Stimulated activated CD8-positive, alpha-beta memory T cell treated with anti-CD3 and anti-CD28 coated beads, Interleukin-15, amount 100 ng/mL, for 48 hours (primary cell): Measurements from ENCODE around the gene CIDEB.

Experiments
- DNase-seq, 2 donors: peaks; one replicate each; pipeline ENCODE4 v3.0.0-alpha.2; 2020; ENCODE audit warnings: low read depth in 2 of 2

CIDEB gene

DNA sequence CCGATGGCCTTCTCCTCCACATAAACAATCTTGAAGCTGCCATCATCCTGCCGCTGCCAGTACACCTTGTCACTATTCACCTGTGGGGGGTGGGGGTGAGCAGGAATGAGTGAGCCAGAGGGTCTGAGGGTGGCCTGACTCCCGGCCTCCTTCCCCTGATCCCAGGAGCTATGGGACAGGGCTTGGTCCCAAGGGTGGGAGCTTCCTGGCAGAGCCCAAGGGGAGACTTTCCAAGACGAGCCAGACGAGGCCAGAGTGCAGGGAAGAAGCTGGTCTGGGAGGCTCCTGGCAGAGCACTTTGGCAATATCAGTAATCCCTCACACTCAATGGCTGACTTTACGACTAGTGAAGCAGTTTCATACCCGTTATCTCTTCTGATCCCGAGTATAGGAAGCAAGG, 52.3 kb downstream of the CIDEB start:
- DNase-seq, result no peak
